ENCODE measurements around the gene FSHR.

DNA sequence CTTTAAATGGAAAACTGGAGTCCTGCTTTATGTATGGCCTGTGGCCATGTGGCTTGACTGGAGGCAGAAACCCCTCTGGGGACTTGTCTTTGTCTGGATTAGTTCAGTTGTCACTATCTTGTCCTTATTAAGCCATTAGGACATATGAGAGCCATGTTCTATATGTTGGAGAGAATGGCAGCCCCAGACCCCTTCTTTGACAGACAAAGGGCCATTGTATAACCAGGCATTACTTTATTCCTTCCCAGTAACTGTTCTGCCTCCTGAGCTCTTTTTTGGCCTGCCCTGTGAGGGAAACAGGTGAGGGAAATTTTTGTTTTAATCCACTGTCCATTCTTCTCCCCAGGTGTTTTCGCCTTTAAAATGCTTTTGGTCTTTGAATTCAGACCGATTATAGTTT lies 43.3 kb downstream of the FSHR start:
- no peak for TF ChIP-seq POLR2A (IDR thresholded peaks at IDR 0.05)
- TF ChIP-seq, protein P1, sequence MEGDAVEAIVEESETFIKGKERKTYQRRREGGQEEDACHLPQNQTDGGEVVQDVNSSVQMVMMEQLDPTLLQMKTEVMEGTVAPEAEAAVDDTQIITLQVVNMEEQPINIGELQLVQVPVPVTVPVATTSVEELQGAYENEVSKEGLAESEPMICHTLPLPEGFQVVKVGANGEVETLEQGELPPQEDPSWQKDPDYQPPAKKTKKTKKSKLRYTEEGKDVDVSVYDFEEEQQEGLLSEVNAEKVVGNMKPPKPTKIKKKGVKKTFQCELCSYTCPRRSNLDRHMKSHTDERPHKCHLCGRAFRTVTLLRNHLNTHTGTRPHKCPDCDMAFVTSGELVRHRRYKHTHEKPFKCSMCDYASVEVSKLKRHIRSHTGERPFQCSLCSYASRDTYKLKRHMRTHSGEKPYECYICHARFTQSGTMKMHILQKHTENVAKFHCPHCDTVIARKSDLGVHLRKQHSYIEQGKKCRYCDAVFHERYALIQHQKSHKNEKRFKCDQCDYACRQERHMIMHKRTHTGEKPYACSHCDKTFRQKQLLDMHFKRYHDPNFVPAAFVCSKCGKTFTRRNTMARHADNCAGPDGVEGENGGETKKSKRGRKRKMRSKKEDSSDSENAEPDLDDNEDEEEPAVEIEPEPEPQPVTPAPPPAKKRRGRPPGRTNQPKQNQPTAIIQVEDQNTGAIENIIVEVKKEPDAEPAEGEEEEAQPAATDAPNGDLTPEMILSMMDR (IDR thresholded peaks at IDR 0.05), result no peak

All from lower leg skin (tissue), 3 donors.